Mucosa of stomach (tissue), 1 donor: ENCODE results near the gene MINAR1.
"Not testable (repeated sequence)": the region's sequence is repeated elsewhere in the genome, so short reads cannot be mapped to it uniquely, and the experiment has no call there.

Experiments
- H3K27me3 ChIP-seq: one replicate; pipeline ENCODE4 v1.7.0; 2013; ENCODE audit warnings: mild to moderate bottlenecking, low read length; ENCODE audit not compliant: control insufficient read depth, insufficient read depth
- H3K36me3 ChIP-seq: one replicate; pipeline ENCODE4 v1.7.0; 2013; ENCODE audit warnings: low read length; ENCODE audit not compliant: control insufficient read depth, insufficient read depth
- H3K4me1 ChIP-seq: one replicate; pipeline ENCODE4 v1.7.0; 2013; ENCODE audit warnings: mild to moderate bottlenecking, low read length; ENCODE audit not compliant: control insufficient read depth, insufficient read depth
- H3K4me3 ChIP-seq: one replicate; pipeline ENCODE4 v1.7.0; 2013; ENCODE audit warnings: low read length
- H3K9ac ChIP-seq: one replicate; pipeline ENCODE4 v1.7.0; 2013; ENCODE audit warnings: mild to moderate bottlenecking, low read length, moderate library complexity
- H3K9me3 ChIP-seq: one replicate; pipeline ENCODE4 v1.7.0; 2013; ENCODE audit warnings: mild to moderate bottlenecking, low read length, moderate library complexity; ENCODE audit not compliant: control insufficient read depth
- donor health status: Pancreatic carcinoma.

Gene MINAR1

DNA sequence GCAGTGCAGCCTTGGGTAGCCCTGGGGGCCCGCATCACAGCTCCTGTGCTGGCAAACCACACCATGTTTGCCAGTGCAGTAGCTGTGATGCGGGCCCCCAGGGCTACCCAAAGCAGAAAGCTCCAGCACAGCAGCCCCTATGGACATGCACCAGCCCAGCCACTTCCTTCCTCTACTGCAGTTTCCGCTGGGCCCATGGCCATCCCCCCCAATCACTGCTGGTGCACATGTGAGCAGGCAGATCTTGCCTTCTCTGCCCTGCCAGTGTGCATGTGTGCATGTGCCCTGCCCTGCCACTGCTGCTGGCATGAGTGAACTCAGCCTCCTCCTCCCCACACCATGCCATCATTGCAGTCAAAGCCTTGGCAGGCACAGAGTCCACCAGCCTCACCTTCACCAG, 20.1 kb upstream of the MINAR1 start:
- Histone ChIP-seq H3K4me3 (no peak overlapping the region), H3K27me3 (no peaks in the 10 kb centered on the region), H3K9me3 (no peaks in the 10 kb centered on the region), H3K4me1 (no peaks in the 10 kb centered on the region), H3K9ac (no peak overlapping the region), H3K36me3 (no peaks in the 10 kb centered on the region)

DNA sequence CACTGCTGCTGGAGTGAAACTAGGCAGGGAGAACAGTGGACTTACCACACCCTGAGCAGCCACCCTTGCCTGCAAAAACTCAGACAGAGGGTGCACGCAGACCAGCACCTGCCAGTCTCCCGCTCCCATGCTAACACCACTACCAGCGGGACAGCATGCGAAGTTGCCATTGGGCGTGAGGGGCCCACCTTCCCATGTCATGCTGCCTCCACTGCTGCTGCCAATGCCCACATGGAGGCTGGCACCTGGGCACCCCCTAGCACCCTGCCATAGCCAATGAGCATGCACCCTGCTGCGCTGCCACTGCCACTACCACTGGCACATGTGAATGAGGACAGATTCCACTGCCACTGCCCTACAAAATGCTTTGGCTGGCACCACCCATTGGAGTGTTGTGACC, 19.7 kb upstream of the MINAR1 start:
- Histone ChIP-seq H3K4me1 (no peaks in the 10 kb centered on the region), H3K36me3 (no peaks in the 10 kb centered on the region), H3K9ac (no peak overlapping the region), H3K4me3 (no peak overlapping the region), H3K9me3 (no peaks in the 10 kb centered on the region), H3K27me3 (no peaks in the 10 kb centered on the region)

DNA sequence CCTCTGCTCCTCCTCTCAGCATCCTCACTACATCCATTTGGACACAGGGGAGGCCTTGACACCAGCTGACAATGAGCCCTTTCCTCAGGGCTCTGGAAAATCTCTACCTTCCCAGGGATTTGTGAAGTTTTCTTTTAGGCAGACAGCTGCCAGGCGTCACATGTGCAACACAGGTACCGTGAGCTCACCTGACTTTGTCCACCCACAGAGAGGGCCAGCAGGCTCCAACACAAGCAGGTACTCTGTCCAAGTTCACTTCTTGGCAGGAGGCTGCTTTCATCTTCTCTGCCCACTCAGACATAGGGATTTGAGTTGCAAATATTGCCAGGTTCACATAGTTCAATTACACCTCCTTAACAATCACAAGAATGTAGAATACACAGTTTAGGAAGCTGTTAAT, 15.3 kb upstream of the MINAR1 start:
- H3K4me1 ChIP-seq: no peaks in the 10 kb centered on the region
- no peak overlapping the region for H3K9ac ChIP-seq
- no peaks in the 10 kb centered on the region for H3K9me3 ChIP-seq
- H3K36me3 ChIP-seq: no peaks in the 10 kb centered on the region
- H3K27me3 ChIP-seq: no peaks in the 10 kb centered on the region
- no peak overlapping the region for H3K4me3 ChIP-seq

DNA sequence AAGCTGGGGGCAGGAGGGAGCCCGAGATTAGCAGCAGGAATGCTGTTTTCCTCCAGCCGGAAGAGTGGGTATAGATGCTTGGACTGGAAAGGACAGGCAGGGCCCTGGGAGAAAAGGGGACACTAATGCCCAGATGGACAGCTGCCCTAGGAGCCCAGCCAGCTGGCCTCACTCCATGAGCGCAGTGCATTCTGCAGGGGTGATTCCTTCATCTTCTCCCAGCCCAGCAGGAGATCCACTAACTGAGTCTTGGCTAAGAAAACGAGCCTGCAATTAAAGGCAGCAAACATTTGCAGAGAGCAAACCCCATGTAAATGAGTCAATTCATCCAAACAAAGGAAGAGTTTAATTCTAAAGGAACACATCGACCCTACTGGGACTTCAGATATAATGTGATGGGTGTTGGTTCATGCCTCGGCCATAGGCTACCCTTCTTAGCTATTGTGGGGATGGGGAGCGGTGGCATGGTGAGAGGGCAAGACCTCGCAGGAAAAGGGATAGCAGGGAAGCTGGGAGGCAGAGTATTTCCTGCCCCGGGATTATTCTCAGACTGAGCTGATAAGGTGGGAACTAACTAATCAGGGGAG, 13.3 kb upstream of the MINAR1 start:
- H3K9ac ChIP-seq: no peak overlapping the region
- H3K27me3 ChIP-seq: no peaks in the 10 kb centered on the region
- no peaks in the 10 kb centered on the region for H3K9me3 ChIP-seq
- H3K36me3 ChIP-seq: no peaks in the 10 kb centered on the region
- no peak overlapping the region for H3K4me3 ChIP-seq
- no peaks in the 10 kb centered on the region for H3K4me1 ChIP-seq

DNA sequence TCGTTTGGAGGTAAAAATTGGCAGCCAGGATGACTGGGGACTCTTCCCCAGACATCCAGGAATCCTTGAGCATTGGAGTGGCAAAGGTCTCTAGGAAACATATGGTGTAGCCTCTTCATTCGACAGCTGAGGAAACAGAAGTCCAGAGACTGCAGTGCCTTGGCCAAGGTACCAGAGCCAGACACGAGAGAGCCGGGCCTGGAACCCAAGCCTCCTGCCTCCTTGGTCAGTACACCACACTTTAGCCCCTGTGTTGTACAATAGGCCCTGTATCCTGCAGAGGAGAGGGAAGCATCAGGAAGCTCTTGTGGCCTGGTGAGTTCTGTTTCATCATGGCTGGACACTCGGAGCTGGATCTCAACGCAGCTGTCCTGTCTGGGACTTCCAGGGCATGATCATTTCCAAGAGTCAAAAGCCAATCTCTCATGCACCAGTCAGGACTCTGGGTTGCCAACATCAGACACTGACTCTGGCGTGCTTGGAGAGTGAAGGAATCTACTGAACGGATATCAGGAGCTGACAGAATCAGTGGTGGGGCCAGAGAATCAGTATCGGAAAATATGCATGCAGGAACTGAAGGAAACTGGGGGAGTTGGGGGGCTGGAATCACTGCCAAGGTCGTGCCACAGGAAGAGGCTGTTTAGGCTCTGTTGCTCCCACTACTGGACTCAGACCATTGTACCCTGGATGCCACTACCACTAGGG, 6.4 kb upstream of the MINAR1 start:
- H3K9me3 ChIP-seq: no peaks in the 10 kb centered on the region
- no peaks in the 10 kb centered on the region for H3K36me3 ChIP-seq
- no peak overlapping the region for H3K4me3 ChIP-seq
- no peaks in the 10 kb centered on the region for H3K4me1 ChIP-seq
- H3K9ac ChIP-seq: no peak overlapping the region
- peaks cover 28% of the 10 kb centered on the region for H3K27me3 ChIP-seq

DNA sequence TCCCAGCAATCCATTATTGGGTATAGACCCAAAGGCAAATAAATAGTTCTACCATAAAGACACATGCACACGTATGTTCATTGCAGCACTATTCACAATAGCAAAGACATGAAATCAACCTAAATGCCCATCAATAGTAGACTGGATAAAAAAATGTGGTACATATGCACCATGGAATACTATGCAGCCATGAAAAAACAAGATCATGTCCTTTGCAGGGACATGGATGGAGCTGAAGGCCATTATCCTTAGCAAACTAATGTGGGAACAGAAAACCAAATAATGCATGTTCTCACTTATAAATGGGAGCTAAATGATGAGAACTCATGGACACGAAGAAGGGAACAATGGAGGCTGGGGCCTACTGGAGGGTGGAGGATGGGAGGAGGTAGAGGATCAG, 5.2 kb upstream of the MINAR1 start:
- H3K4me1 ChIP-seq, H3K9ac ChIP-seq, H3K9me3 ChIP-seq, H3K36me3 ChIP-seq, H3K4me3 ChIP-seq: not testable (repeated sequence)
- peaks cover 40% of the 10 kb centered on the region for H3K27me3 ChIP-seq

DNA sequence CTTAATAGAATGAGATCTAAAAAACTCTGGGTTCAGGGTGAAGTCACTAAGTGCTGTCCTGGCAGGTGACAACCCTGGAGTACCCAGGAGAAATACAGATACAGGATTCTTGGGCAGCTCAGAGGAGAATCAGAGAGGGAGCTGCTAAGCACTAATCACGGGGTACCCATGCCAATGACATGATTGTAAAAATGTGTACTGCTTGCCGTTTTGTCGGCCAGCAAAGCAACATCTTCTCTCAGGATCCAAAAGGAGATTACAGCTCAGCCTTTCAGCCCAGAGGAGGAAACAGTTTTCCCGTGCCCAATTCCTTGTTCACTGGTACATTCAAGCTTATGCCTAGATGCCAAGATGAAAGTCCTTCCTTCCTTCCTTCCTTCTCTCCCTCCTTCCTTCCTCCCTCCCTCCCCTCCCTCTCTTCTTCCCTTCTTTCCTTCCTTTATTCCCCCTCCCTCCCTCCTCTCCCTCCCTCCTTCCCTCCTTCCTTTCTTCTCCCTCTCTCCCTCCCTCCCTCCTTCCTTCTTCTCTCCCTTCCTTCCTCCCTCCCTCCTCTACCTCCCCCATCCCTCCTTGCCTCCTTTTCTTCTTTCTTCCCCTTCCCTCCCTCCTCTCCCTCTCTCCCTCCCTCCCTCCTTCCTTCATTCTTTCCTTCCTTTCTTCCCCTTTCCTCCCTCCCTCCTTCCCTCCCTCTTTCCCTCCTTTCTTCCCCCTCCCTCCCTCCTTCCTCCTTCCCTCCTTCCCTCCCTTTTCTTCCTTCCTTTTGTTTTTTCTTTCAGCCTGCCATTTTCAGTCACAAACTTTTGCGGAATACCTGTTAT, 4.1 kb upstream of the MINAR1 start:
- H3K4me3 ChIP-seq: no peak overlapping the region
- no peaks in the 10 kb centered on the region for H3K36me3 ChIP-seq
- H3K4me1 ChIP-seq: peaks cover 7% of the 10 kb centered on the region
- H3K9me3 ChIP-seq: no peaks in the 10 kb centered on the region
- H3K9ac ChIP-seq: no peak overlapping the region
- H3K27me3 ChIP-seq: peaks cover 51% of the 10 kb centered on the region

DNA sequence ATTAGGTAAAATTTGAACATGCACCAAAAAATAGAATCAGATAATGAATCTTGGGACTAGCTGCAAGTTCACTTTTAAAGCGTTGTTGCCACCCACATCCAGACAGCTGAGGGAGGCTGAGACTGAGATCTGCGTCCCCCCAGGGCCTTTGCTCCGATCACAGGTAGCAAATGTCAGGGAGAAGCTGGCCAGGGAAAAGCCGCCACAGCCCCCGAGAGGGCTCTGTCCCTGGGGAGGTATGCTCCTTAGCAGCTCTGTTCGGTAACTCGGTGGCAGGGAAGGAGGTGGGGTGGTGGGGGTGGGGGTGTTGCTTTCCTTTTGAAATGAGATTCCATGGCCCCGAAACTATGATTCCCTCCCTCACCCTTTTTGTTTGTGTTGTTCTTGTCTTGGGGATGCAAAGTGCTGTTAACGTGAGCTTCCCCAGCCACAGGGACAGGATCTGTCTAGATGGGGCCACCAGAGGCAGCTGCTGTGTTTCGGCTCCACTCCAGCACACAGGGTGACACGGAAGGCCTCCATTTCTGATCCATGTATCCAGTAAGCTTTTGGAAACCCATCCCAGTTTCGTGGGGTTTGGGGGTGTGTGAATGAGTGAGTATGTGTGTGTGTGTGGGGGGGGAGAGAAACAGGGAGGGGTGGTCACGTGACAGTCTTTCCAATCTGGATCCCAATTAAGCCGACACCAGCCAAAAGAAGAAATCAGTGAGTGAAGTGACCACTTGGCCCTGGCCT, 1.1 kb upstream of the MINAR1 start:
- Histone ChIP-seq H3K4me3 (no peak overlapping the region), H3K9me3 (no peaks in the 10 kb centered on the region), H3K9ac (no peak overlapping the region), H3K36me3 (no peaks in the 10 kb centered on the region), H3K4me1 (peaks cover 7% of the 10 kb centered on the region), H3K27me3 (peaks cover 72% of the 10 kb centered on the region)

DNA sequence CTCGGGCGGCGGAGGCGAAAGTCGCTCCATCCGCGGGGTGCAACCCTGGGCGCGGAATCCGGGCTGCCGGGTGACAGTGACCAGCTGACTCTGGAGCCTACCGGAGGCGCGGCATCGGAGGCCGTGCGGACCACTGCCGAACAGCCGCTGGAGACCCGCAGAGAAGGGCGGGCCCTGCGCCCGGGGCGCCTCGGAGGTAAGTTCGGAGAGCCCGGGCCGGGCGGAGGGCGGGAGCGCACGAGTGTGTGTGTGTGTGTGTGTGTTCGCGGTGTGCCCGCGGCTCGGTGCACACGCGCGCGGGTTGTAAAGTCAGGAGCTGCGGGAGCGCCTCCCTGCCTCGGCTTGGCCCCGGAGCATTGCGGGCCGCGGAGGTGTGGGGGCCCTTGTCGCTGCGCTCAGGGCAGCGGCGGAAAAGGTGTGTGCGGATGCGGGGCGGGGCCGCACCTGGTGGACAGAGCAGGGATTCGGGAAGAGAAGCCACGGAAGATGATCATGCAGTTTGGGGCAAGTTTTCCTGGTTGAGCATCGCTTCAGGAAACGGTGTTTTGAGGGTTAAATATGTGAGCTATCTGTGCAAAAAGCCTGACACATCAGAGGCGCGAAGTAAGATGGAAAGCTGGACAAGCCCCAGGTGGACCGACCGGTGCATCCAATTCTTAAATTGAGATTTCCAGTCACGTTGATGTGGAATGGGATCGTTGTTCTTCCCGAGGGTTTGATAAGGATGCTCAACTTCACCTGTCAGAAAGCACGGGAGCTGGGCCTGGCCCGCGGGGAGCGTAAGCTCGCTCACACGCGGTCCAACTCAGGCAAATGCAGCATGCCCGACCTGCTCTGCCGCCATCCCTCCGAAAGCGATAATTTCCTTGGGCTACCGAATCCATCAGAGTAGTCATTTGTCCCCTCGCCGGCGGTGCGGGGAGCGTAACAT, 474 bp downstream of the MINAR1 start:
- peaks cover 7% of the 10 kb centered on the region for H3K4me1 ChIP-seq
- no peak overlapping the region for H3K4me3 ChIP-seq
- no peaks in the 10 kb centered on the region for H3K36me3 ChIP-seq
- no peak overlapping the region for H3K9ac ChIP-seq
- peaks cover 70% of the 10 kb centered on the region for H3K27me3 ChIP-seq
- H3K9me3 ChIP-seq: no peaks in the 10 kb centered on the region

DNA sequence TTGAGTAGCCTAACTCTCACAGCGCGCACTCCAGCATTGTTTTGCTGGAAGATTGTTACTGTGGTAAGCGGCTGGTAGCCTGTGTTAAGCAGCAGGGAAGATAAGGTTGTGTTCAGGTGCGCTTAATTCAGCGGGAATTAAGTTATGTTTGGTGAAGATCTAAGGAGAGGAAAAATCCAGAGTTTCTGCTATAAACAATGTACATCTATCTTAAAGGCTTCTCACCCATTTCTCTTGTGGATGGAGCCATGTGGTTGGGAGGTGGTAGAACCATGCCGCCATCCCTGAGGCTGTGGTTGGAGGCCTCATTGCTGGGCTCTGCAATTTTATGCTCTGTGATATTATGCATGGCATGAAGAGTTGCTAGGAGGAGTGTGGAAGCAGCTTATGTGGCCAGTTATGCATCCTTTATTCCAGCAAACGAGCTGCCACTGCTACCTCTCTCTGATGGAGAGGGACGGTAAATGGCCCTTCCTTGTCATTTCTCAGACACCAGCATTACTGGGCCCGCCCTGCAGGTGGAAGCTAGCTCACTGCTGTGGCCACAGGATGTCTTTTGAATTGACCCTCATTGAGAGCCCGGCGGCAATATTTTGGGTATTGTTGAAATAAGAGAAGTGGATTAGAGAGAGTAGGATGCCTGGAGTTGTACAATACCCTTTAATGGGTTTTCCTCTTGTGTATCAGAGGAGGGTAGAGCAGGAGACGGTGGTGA, 1.3 kb downstream of the MINAR1 start:
- Histone ChIP-seq H3K4me3 (no peak overlapping the region), H3K9ac (no peak overlapping the region), H3K9me3 (no peaks in the 10 kb centered on the region), H3K36me3 (no peaks in the 10 kb centered on the region), H3K27me3 (peaks cover 64% of the 10 kb centered on the region), H3K4me1 (peaks cover 7% of the 10 kb centered on the region)

DNA sequence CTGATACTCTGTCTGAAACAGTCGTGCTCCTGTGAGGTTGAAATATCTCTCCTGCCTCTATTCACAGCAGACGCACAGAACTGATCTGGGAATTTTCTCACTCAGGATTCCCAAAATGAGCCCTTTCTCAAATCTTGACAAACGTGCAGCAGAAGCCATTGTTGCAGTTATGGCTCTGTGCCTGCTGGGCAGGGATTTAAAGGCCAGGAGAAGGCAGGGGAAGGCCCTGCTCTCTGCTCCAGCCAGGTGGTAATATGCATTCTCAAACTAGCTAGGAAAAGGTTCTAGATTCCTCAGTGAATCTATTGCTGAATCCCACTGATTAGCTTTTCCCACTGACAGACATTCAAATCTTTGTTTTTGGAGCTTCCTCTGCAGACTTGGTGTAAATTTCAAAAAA, 2.2 kb downstream of the MINAR1 start:
- Histone ChIP-seq H3K27me3 (peaks cover 56% of the 10 kb centered on the region), H3K9me3 (no peaks in the 10 kb centered on the region), H3K36me3 (no peaks in the 10 kb centered on the region), H3K4me1 (peaks cover 7% of the 10 kb centered on the region), H3K9ac (no peak overlapping the region), H3K4me3 (no peak overlapping the region)
